ENCODE results near the gene FLNC.

Gene FLNC

DNA sequence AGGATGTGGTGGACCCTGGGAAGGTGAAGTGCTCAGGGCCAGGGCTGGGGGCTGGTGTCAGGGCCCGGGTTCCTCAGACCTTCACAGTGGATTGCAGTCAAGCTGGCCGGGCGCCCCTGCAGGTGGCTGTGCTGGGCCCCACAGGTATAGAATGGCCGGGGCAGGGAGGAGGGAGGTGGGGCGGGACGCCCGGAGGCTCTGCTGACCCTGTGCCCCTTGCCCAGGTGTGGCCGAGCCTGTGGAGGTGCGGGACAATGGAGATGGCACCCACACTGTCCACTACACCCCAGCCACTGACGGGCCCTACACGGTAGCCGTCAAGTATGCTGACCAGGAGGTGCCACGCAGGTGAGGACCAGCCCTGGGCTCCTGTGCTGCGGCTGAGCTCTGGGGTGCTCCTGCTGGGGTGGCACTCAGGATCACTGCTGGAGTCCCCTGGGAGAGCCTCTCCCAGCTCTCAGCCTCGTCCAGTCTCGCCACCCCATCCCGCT is 17.6 kb downstream of the FLNC start:
- Histone ChIP-seq H2BK120ac (ENCODE audit: low read depth, low read length) (no peak overlapping the region), H4K5ac (ENCODE audit: low read length) (no peak overlapping the region), H3K18ac (ENCODE audit: low read length) (no peak overlapping the region), H3K4me2 (ENCODE audit: low read length) (no peak overlapping the region), H2AK5ac (ENCODE audit: low read length) (no peak overlapping the region), H3K4ac (ENCODE audit: low read depth, low read length) (no peak overlapping the region), H2BK5ac (ENCODE audit: low read length) (no peak overlapping the region), H3K27me3 (ENCODE audit: insufficient read depth, low read length, poor library complexity) (no peaks in the 10 kb centered on the region), H3K23ac (ENCODE audit: low read length) (no peak overlapping the region), H3K56ac (ENCODE audit: low read length) (no peak overlapping the region), H4K8ac (ENCODE audit: low read depth, low read length) (no peak overlapping the region), H3K4me1 (ENCODE audit: control insufficient read depth, low read depth, low read length) (no peaks in the 10 kb centered on the region), H3K79me1 (ENCODE audit: low read length) (no peaks in the 10 kb centered on the region), H3K4me3 (ENCODE audit: low read length) (no peak overlapping the region), H3K27ac (ENCODE audit: low read depth, low read length) (no peak overlapping the region), H2BK15ac (replicated peaks; ENCODE audit: low read depth) (no peak overlapping the region), H3K36me3 (ENCODE audit: control insufficient read depth, insufficient read depth, low read length) (peaks cover 29% of the 10 kb centered on the region), H3K79me2 (ENCODE audit: control insufficient read depth, insufficient read depth, low read length) (no peaks in the 10 kb centered on the region), H3K9ac (ENCODE audit: low read length) (no peak overlapping the region)
- no peak for DNase-seq
- WGBS (ENCODE audit: extremely low coverage, insufficient coverage, low lambda C conversion rate) = no CpG with 5 or more reads among the region's 17 CpGs

DNA sequence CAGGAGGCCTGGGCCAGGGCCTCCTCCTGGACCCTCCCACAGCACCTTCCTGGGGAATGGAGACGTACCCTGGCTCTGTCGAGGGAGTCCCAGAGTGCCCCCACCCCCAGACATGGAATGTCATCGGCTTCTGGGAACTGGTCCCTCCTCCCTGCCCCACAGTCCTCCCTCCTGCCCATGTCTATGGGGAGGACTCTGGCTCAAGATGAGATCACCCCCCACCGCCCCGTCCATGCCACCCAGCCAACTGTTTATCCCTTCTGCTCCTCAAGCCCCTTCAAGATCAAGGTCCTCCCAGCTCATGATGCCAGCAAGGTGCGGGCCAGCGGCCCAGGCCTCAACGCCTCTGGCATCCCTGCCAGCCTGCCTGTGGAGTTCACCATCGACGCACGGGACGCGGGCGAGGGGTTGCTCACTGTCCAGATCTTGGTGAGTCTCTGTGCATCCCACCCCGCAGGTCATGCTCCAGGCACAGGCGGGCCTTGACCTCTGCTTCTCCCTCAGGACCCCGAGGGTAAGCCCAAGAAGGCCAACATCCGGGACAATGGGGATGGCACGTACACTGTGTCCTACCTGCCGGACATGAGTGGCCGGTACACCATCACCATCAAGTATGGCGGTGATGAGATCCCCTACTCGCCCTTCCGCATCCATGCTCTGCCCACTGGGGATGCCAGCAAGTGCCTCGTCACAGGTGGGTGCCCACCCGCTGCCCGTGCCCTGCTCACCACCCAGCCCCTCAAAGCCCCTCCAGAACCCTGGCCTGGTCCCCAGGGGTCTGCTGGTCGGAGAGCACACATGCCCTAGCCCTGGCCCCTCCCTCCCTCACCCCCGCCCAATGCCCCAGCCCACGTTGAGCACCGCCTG is 18.3 kb downstream of the FLNC start:
- H3K9ac ChIP-seq (ENCODE audit: low read length) = no peak overlapping the region
- H3K36me3 ChIP-seq (ENCODE audit: control insufficient read depth, insufficient read depth, low read length) = peaks cover 25% of the 10 kb centered on the region
- no peak overlapping the region for H2BK120ac ChIP-seq (ENCODE audit: low read depth, low read length)
- no peak overlapping the region for H3K18ac ChIP-seq (ENCODE audit: low read length)
- H2BK5ac ChIP-seq (ENCODE audit: low read length) = no peak overlapping the region
- H3K27me3 ChIP-seq (ENCODE audit: insufficient read depth, low read length, poor library complexity) = no peaks in the 10 kb centered on the region
- WGBS (ENCODE audit: extremely low coverage, insufficient coverage, low lambda C conversion rate) = no CpG with 5 or more reads among the region's 31 CpGs
- H4K8ac ChIP-seq (ENCODE audit: low read depth, low read length) = no peak overlapping the region
- no peak overlapping the region for H3K4me3 ChIP-seq (ENCODE audit: low read length)
- H3K79me1 ChIP-seq (ENCODE audit: low read length) = no peaks in the 10 kb centered on the region
- no peak overlapping the region for H3K4me2 ChIP-seq (ENCODE audit: low read length)
- no peak overlapping the region for H3K23ac ChIP-seq (ENCODE audit: low read length)
- H2BK15ac ChIP-seq (replicated peaks; ENCODE audit: low read depth) = no peak overlapping the region
- H3K4ac ChIP-seq (ENCODE audit: low read depth, low read length) = no peak overlapping the region
- no peak overlapping the region for H3K56ac ChIP-seq (ENCODE audit: low read length)
- no peaks in the 10 kb centered on the region for H3K4me1 ChIP-seq (ENCODE audit: control insufficient read depth, low read depth, low read length)
- no peaks in the 10 kb centered on the region for H3K79me2 ChIP-seq (ENCODE audit: control insufficient read depth, insufficient read depth, low read length)
- no peak overlapping the region for H2AK5ac ChIP-seq (ENCODE audit: low read length)
- no peak for DNase-seq
- H3K27ac ChIP-seq (ENCODE audit: low read depth, low read length) = no peak overlapping the region
- H4K5ac ChIP-seq (ENCODE audit: low read length) = no peak overlapping the region

DNA sequence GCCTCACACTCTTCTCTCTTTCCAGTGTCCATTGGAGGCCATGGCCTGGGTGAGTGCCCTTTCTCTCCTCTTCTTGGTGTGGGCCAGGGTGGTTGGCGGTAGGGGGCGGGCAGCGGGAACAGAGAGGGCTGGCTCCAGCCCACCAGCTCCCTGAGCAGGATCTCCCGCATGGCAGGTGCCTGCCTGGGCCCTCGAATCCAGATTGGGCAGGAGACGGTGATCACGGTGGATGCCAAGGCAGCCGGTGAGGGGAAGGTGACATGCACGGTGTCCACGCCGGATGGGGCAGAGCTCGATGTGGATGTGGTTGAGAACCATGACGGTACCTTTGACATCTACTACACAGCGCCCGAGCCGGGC is 18.9 kb downstream of the FLNC start:
- DNase-seq = no peak
- H3K9ac ChIP-seq (ENCODE audit: low read length) = no peak overlapping the region
- H3K4me1 ChIP-seq (ENCODE audit: control insufficient read depth, low read depth, low read length) = no peaks in the 10 kb centered on the region
- H3K79me1 ChIP-seq (ENCODE audit: low read length) = no peaks in the 10 kb centered on the region
- no peak overlapping the region for H4K8ac ChIP-seq (ENCODE audit: low read depth, low read length)
- no peaks in the 10 kb centered on the region for H3K27me3 ChIP-seq (ENCODE audit: insufficient read depth, low read length, poor library complexity)
- H3K18ac ChIP-seq (ENCODE audit: low read length) = no peak overlapping the region
- no peak overlapping the region for H3K56ac ChIP-seq (ENCODE audit: low read length)
- no peaks in the 10 kb centered on the region for H3K79me2 ChIP-seq (ENCODE audit: control insufficient read depth, insufficient read depth, low read length)
- no peak overlapping the region for H3K23ac ChIP-seq (ENCODE audit: low read length)
- no peak overlapping the region for H2BK15ac ChIP-seq (replicated peaks; ENCODE audit: low read depth)
- peaks cover 21% of the 10 kb centered on the region for H3K36me3 ChIP-seq (ENCODE audit: control insufficient read depth, insufficient read depth, low read length)
- H3K4me3 ChIP-seq (ENCODE audit: low read length) = no peak overlapping the region
- H2AK5ac ChIP-seq (ENCODE audit: low read length) = no peak overlapping the region
- no peak overlapping the region for H3K4ac ChIP-seq (ENCODE audit: low read depth, low read length)
- H3K27ac ChIP-seq (ENCODE audit: low read depth, low read length) = no peak overlapping the region
- H2BK120ac ChIP-seq (ENCODE audit: low read depth, low read length) = no peak overlapping the region
- WGBS (ENCODE audit: extremely low coverage, insufficient coverage, low lambda C conversion rate) = no CpG with 5 or more reads among the region's 16 CpGs
- H4K5ac ChIP-seq (ENCODE audit: low read length) = no peak overlapping the region
- no peak overlapping the region for H3K4me2 ChIP-seq (ENCODE audit: low read length)
- no peak overlapping the region for H2BK5ac ChIP-seq (ENCODE audit: low read length)

DNA sequence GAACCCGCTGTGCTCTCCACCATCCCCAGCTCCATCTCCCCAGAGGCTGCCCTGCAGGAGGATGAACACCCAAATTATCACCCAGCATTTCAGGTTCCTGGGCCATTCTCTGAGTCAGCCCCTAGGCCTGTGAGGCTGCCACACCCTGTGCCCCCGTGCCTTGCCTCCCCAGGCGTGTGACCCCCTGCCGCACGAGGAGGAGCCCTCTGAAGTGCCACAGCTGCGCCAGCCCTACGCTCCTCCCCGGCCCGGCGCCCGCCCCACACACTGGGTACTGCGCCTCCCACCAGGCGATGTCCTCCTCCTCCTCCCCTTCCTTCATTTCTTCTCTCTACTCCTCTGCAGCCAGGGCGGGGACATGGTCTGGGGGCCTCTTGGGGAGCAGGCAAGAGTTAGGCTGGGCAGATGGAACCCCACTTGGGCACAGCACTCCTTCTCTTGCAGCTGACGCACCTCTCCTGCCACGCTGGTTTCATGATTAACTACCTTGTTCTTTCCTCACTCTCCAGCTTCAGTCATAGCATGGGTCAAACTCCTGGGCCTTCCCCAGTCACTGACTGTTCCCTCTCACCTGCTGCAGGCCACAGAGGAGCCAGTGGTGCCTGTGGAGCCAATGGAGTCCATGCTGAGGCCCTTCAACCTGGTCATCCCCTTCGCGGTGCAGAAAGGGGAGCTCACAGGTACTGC is 19.7 kb downstream of the FLNC start:
- Histone ChIP-seq H3K36me3 (ENCODE audit: control insufficient read depth, insufficient read depth, low read length) (peaks cover 21% of the 10 kb centered on the region), H3K56ac (ENCODE audit: low read length) (no peak overlapping the region), H4K5ac (ENCODE audit: low read length) (no peak overlapping the region)

DNA sequence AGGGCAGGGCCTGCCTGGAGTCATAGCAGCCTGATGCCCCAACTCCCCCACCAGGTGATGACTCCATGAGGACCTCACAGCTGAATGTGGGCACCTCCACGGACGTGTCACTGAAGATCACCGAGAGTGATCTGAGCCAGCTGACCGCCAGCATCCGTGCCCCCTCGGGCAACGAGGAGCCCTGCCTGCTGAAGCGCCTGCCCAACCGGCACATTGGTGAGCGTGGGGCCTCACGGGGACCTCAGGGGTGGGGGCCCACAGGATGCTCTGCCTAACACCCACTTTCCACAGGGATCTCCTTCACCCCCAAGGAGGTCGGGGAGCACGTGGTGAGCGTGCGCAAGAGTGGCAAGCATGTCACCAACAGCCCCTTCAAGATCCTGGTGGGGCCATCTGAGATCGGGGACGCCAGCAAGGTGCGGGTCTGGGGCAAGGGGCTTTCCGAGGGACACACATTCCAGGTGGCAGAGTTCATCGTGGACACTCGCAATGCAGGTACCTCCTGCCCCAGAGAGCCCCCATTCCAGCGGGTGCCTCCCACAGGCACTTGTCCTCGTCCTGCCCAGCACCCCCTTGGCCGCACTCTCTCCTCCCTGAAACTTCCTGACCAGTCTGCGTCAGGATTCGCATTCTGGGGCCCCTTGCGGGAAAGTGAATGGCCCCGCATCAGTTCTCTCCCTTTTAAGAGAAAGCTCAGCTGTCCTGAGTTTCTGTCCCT is 22.5 kb downstream of the FLNC start:
- Histone ChIP-seq H3K9ac (ENCODE audit: low read length) (no peak overlapping the region), H3K4me1 (ENCODE audit: control insufficient read depth, low read depth, low read length) (no peaks in the 10 kb centered on the region), H2AK5ac (ENCODE audit: low read length) (no peak overlapping the region), H3K27me3 (ENCODE audit: insufficient read depth, low read length, poor library complexity) (no peaks in the 10 kb centered on the region), H4K8ac (ENCODE audit: low read depth, low read length) (no peak overlapping the region), H3K27ac (ENCODE audit: low read depth, low read length) (no peak overlapping the region), H3K79me1 (ENCODE audit: low read length) (no peaks in the 10 kb centered on the region), H3K4ac (ENCODE audit: low read depth, low read length) (no peak overlapping the region), H3K36me3 (ENCODE audit: control insufficient read depth, insufficient read depth, low read length) (peaks cover 25% of the 10 kb centered on the region), H2BK15ac (replicated peaks; ENCODE audit: low read depth) (no peak overlapping the region), H3K79me2 (ENCODE audit: control insufficient read depth, insufficient read depth, low read length) (no peaks in the 10 kb centered on the region), H3K18ac (ENCODE audit: low read length) (no peak overlapping the region), H2BK5ac (ENCODE audit: low read length) (no peak overlapping the region), H3K23ac (ENCODE audit: low read length) (no peak overlapping the region), H4K5ac (ENCODE audit: low read length) (no peak overlapping the region), H2BK120ac (ENCODE audit: low read depth, low read length) (no peak overlapping the region), H3K4me2 (ENCODE audit: low read length) (no peak overlapping the region), H3K4me3 (ENCODE audit: low read length) (no peak overlapping the region), H3K56ac (ENCODE audit: low read length) (no peak overlapping the region)
- DNase-seq = no peak
- WGBS (ENCODE audit: extremely low coverage, insufficient coverage, low lambda C conversion rate) = no CpG with 5 or more reads among the region's 28 CpGs

More for the DNA sequence above, 19.7 kb downstream of the FLNC start:
- H3K27me3 ChIP-seq (ENCODE audit: insufficient read depth, low read length, poor library complexity) = no peaks in the 10 kb centered on the region
- H3K79me1 ChIP-seq (ENCODE audit: low read length) = no peaks in the 10 kb centered on the region
- no peak overlapping the region for H3K27ac ChIP-seq (ENCODE audit: low read depth, low read length)
- no peak for DNase-seq
- H3K4me2 ChIP-seq (ENCODE audit: low read length) = no peak overlapping the region
- H3K4me3 ChIP-seq (ENCODE audit: low read length) = no peak overlapping the region
- H2BK15ac ChIP-seq (replicated peaks; ENCODE audit: low read depth) = no peak overlapping the region
- no peak overlapping the region for H3K9ac ChIP-seq (ENCODE audit: low read length)
- H3K18ac ChIP-seq (ENCODE audit: low read length) = no peak overlapping the region
- no peak overlapping the region for H3K4ac ChIP-seq (ENCODE audit: low read depth, low read length)
- H3K23ac ChIP-seq (ENCODE audit: low read length) = no peak overlapping the region
- H3K79me2 ChIP-seq (ENCODE audit: control insufficient read depth, insufficient read depth, low read length) = no peaks in the 10 kb centered on the region
- no peak overlapping the region for H4K8ac ChIP-seq (ENCODE audit: low read depth, low read length)
- no CpG with 5 or more reads among the region's 18 CpGs for WGBS (ENCODE audit: extremely low coverage, insufficient coverage, low lambda C conversion rate)
- H3K4me1 ChIP-seq (ENCODE audit: control insufficient read depth, low read depth, low read length) = no peaks in the 10 kb centered on the region
- no peak overlapping the region for H2AK5ac ChIP-seq (ENCODE audit: low read length)
- no peak overlapping the region for H2BK120ac ChIP-seq (ENCODE audit: low read depth, low read length)
- no peak overlapping the region for H2BK5ac ChIP-seq (ENCODE audit: low read length)

Data from mesendoderm (in vitro differentiated cells).